ENCODE results near the gene MRM2. TPM values are rescaled to one million over a fixed set of nuclear protein-coding genes. Genes with fewer than 3 reads are reported as not detected.

MRM2 gene
- total RNA-seq, 1 donor from 2014 or later, result 12.9 TPM

DNA sequence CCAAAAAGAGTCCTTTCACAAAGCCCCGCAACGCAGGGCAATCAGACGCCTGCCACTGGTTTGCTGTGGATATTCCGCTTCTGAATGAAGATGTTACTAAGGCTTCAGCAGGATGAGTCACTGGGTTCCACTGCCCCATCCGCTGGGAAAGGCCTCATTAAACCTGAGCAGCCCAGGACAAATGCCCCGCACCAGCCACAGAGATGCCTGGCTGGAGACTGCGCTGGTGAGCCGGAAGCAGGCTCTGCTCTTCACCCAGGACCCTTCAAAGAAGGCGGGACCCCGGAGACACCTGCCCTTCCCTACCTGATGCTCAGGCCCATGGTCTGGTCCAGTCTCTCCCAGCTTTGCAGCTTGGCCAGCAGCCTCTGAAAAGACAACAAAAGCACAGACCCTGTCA lies 29.1 kb downstream of the MRM2 start:
- DNase-seq (ENCODE audit: low spot score) (no peak), ATAC-seq (no peak)
- intact Hi-C loops (cut with DNase I), result loop anchor here (5.0 kb wide), 1 partner anchor 631 kb away; no protein-coding TSS in a partner anchor

DNA sequence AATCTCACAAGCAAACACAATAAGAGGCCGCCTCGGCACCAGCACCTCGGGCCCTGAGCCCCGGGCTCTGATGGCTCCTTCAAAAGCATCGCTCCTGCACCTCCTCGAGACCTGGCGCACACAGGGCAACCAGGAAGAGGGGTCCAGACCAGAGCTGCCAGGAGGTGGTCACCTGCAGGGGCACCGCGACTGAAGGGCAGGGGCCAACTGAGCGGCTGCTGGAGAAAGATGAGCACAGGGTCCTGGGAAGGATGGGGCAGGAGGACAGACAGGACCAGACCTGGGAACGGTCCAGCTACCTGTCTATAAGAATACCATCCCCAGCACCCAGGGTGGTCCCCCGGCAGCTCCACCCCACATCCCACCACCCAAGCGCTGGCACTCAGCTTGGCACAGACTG lies 30.1 kb downstream of the MRM2 start:
- no peak for ATAC-seq
- intact Hi-C loops (cut with DNase I), result loop anchor here (5.0 kb wide), 1 partner anchor 630 kb away; no protein-coding TSS in a partner anchor
- DNase-seq (ENCODE audit: low spot score), result no peak

DNA sequence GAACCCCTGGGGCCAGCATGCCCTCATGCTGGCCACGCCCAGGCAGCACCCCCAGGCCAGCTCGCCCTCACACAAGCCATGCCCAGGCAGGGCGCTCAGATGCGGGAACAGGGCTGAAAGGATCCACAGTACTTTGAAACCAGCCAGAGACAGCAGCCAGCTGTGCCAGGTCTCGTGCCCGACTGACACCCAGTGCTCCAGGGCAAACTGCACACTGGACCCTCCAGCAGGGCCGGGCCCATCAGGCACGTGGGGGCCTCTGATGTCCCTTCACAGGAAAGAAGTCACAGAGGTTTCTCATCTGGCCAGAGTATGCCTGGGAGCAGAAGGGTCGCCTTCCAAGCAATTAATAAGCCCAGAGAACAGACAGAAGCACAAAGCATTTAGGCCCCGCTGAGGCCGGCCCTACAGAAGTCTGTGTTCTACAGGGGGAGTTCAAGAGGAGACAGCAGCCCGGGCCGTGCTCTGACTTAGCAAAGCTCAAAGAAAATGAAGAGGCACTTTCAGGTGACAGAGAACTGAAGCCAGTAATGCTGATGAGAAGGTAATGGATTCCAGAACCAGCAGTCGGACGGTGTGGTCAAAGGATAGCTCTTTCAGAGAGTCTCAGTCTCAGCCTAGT lies 30.6 kb downstream of the MRM2 start:
- intact Hi-C loops (cut with DNase I), result loop anchor here (5.0 kb wide), 1 partner anchor 629 kb away; no protein-coding TSS in a partner anchor
- DNase-seq (ENCODE audit: low spot score), result no peak
- ATAC-seq, result no peak

DNA sequence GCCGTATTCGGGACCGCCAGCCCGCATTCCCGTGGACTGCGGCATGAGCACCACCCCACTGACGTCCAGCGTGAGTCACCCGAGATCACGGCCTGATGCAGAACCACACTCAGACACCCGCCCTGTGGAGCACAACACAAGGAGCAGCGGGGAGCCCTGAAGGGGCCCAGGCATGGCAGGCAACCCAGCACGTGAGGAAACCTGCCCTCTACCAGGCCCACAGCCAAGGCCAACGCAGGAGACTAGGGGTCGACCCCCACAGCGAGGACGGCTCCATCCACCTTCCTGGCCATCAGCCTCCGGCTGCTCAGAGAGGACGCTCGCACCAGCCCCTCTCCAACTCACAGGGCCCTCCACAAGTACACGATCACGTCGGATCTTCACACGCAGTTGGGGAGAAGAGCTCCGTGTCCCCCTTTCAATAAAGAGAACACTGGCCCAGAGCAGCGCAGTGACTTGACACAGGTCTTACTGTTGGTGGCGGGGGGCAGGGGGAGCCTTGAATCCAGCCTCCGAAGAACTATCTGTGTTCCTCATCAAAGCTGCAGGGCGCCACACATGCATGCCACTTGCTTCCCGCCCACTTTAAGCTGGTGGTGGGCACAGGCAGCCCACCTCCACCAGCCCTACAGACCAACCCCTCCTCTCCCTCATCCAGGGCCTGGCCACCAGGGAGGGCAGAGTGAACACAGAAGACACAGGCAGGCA lies 31.3 kb downstream of the MRM2 start:
- intact Hi-C loops (cut with DNase I), result loop anchor here (5.0 kb wide), 1 partner anchor 628 kb away; no protein-coding TSS in a partner anchor
- DNase-seq (ENCODE audit: low spot score) (no peak), ATAC-seq (no peak)

GRCh38 chr7:2209961-2210323 lies 32.1 kb downstream of the MRM2 start:
- intact Hi-C loops (cut with DNase I), result loop anchor here (5.0 kb wide), 1 partner anchor 628 kb away; no protein-coding TSS in a partner anchor
- DNase-seq (ENCODE audit: low spot score) (no peak), ATAC-seq (no peak)

- ATAC-seq (peak; percentile 91), DNase-seq (ENCODE audit: low spot score) (peak; percentile 88)
- intact Hi-C loops (cut with DNase I), result no loop called here
Measured at GRCh38 chr7:2209146-2209960, 32.7 kb downstream of the MRM2 start.

GRCh38 chr7:2208712-2209111 lies 33.3 kb downstream of the MRM2 start:
- intact Hi-C loops (cut with DNase I), result no loop called here
- DNase-seq (ENCODE audit: low spot score) (no peak), ATAC-seq (no peak)

DNA sequence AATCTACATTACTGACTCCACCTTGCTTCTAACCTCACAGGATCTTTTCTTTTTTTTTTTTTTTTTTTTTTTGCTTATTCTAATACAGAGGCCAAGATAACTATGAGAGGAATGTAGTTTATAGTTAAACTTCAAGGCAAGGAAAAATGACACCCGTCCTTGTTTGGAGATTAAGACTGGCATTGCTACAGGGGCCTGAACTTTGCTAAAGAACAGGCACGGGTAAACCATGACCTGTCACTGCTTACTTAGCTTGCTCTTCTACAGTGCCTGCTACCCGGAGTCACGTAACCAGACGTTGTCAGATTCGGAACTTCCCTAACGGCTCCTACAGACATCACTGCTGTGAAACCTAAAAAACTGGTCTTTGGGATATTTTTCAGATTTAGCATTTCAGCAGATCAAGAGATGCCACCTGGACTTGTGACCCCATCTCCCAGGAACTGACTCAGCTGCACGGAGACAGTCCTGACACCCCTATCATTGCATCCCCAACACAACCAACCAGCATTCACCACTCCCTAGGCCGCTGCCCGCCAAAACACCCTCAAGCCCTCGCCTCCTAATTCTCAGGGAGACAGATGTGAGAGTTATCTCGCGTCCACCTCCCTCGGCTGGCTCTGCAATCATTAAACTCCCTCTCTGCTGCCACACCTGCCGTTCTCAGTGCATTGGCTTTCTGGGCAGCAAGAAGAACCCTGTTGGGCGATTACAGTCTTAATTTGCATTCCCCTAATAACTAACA lies 36.8 kb downstream of the MRM2 start:
- DNase-seq (ENCODE audit: low spot score) (peak; percentile 45), ATAC-seq (no peak)
- intact Hi-C loops (cut with DNase I), result no loop called here

DNA sequence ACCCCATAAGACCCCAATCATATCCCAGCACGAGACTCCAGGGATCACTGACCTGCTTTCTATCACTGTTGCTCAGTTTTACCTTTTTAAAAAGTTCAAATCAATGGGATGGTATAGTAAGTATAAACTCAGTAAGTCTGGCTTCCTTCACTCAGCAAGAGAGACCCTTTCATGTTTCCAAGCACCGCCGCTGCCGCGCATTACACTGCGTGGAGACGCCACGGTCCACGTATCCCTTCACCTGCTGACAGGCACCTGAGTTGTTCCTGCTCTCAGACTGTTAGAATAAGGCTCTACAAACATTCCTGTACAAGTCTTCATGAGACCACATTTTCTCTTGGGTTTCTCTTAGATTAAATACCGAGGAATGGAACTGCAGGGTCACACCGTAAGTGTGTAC lies 37.6 kb downstream of the MRM2 start:
- DNase-seq (ENCODE audit: low spot score) (peak; percentile 42), ATAC-seq (no peak)
- intact Hi-C loops (cut with DNase I), result no loop called here

- DNase-seq (ENCODE audit: low spot score) (peak; percentile 44), ATAC-seq (peak; percentile 40)
- intact Hi-C loops (cut with DNase I), result no loop called here
Measured at GRCh38 chr7:2203766-2204300, 38.2 kb downstream of the MRM2 start.

GRCh38 chr7:2202901-2203765 lies 38.9 kb downstream of the MRM2 start:
- ATAC-seq, result no peak
- intact Hi-C loops (cut with DNase I), result no loop called here
- DNase-seq (ENCODE audit: low spot score), result peak; percentile 57

DNA sequence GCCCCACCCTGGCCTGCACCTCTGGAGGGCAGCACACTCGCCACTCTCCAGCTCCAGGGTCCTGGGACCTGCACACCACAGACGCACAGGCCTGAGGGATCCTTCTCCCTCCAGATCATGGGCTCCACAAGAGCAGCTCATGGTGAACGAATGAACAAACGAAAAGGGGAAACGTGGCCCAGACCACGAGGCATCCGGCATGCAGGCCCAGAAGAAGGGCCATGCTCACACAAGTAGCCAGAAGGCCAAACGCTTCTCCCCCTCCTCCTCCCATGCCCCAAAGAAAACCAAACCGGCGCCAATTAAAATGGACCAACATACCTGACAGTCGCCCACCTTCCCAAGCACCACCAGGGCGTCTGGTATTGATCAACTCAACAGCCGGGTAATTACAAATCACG lies 39.6 kb downstream of the MRM2 start:
- ATAC-seq (no peak), DNase-seq (ENCODE audit: low spot score) (peak; percentile 46)
- intact Hi-C loops (cut with DNase I), result no loop called here

- intact Hi-C loops (cut with DNase I), result no loop called here
- peak; percentile 38 for DNase-seq (ENCODE audit: low spot score)
- no peak for ATAC-seq
Measured at GRCh38 chr7:2201686-2202360, 40.2 kb downstream of the MRM2 start.

DNA sequence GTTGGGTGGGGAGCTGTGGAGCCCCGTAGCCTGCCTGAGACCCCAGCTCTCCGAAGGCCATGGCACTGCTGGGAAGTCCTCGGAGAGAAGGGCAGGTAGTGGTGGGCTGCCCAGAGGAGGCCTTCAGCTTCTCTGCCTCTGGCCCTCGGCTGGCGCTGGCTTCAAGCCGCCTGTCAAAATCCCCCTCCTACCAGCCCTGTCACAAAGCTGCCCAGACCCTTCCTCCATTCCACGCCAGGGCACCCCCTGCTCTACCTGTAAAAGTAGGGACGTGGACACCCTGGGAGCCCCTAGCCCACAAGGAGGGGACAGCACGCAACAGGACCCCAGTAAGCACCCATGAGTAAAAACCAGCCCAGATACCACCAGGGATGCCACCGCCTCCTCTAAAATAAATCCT lies 40.9 kb downstream of the MRM2 start:
- intact Hi-C loops (cut with DNase I), result no loop called here
- ATAC-seq (no peak), DNase-seq (ENCODE audit: low spot score) (no peak)

DNA sequence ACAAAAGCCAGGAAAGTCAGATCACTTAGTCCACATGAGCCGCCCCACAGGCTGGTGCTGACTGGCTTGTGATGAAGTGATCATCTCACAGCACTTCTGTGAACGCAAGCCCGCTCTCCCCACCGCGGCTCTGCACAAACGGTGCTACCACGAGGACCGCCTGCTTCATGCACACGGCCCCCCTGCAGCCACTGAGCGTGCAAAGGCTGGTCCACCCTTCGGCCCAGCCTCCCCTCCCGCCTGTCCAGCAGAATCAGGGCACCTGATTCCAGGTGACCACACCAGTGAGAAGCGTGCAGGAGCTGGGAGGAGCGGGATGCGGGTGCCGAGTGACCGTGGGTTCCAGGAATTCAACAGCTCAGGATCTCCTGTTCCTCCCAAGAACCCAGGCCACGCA lies 41.4 kb downstream of the MRM2 start:
- DNase-seq (ENCODE audit: low spot score), result no peak
- intact Hi-C loops (cut with DNase I), result no loop called here
- ATAC-seq, result no peak

GRCh38 chr7:2199956-2200583 lies 41.9 kb downstream of the MRM2 start:
- ATAC-seq (no peak), DNase-seq (ENCODE audit: low spot score) (no peak)
- intact Hi-C loops (cut with DNase I), result no loop called here

DNA sequence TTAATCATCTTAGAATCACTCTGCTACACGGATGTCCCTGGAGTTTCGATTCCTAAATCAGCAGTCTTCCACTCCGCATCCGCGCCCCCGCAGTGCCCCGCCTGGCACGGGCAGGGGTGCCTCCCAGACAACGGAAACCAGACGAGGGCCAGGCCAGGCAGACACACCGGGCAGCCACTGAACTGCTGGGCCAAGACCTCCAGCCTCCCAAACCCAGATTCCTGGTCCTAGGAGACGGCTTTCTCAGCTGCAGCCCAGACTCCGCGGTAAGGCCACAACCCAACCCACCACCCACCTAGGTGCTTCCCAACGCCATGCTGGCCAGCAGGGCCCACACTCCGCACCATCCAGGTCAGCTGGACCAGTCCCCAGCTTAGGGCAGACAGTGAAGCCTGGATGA lies 42.5 kb downstream of the MRM2 start:
- DNase-seq (ENCODE audit: low spot score) (no peak), ATAC-seq (no peak)
- intact Hi-C loops (cut with DNase I), result no loop called here
